Metanephros (tissue), 2 donors: ENCODE measurements around the gene PRTN3. TPM values are rescaled to one million over a fixed set of nuclear protein-coding genes. Genes with fewer than 3 reads are reported as not detected.

Experiments used
- small RNA-seq: library from RNA; depleted of rRNA; stranded (forward); fragments of <200 nt; gene quantifications from one replicate; pipeline ENCODE3, GENCODE V24; 2014; ENCODE audit warnings: low replicate concordance
- total RNA-seq: library from RNA; depleted of rRNA; stranded (reverse); fragments of >200 nt; gene quantifications from one replicate; pipeline ENCODE4 v1.2.3, GENCODE V29; 2014

PRTN3 gene
- 93.5 TPM for total RNA-seq

GRCh38 chr19:840519-841206 lies at the start of gene PRTN3:
Gene PRTN3, plus strand, starts transcription at chr19:840999. Its CDS starts 10 bp downstream, at chr19:841009.

GRCh38 chr19:796692-797527 lies 43.9 kb upstream of the PRTN3 start, which contains the start of gene PTBP1:
Gene PTBP1, plus strand, starts transcription at chr19:797452. Its CDS starts 46 bp downstream, at chr19:797498.

DNA sequence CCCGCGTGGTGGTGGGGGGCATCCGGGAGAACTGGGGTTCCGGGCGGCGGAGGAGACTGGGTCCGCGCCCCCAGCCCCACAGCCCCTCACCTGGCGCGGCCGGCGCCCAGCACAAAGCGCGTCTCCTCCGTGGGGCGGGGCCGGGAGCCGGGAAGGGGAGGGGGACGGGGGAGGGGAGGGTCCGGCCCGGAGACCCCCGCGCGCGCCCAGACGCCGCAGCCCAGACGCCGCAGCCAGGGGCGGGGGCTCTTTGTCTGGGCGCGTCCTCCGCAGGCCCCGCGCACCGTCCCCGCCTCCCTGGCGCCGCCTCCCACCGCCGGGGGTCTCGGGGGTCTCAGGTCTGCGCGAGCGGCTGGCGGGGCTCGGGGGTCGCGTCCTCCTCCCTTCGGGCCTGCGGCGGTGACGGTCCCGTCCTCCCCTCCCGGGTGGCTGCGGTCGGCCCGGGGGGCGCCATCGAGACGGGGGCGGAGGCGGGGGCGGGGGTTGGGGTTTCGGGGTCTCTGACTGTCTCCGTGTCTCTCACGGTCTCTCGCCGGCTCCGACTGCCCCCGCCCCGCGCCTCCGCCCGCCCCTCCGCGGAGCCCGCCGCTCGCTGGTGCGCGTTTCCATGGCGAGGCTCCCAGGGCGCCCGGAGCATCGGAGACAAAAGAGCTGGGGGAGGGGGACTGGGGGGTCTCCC lies 18.8 kb upstream of the PRTN3 start, which contains the start of gene PLPPR3:
PLPPR3 (minus strand) TSS at position 131 of the 679 bp plus-strand sequence. CDS start 396 bp downstream, outside the sequence.

DNA sequence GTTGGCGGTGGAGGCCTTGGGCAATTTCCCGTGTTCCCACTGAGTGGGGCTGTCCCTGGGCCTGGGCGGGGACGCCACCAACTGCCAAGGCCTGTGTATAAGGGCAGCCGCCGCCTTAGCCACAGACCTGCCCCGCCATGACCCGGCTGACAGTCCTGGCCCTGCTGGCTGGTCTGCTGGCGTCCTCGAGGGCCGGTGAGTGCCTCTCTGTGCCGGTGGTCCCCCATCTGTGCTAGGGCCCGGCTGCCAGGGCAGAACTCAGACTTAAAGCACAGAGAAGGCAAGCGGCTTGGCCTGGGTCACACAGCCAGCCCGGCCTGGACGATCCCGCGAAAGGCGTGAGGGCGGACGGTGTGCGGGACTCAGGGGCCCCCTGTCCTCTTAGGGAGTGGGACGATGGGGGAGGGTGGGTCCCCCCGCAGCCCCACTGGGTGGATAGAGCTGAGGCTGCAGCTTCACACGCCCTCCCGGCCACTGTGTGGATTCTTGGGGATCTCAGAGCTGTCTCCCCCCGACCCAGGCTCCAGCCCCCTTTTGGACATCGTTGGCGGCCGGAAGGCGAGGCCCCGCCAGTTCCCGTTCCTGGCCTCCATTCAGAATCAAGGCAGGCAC lies 13.0 kb upstream of the PRTN3 start, which contains the start of gene AZU1:
AZU1 (plus strand) TSS at position 128 of the 612 bp plus-strand sequence; CDS start at position 138, 10 bp downstream.

GRCh38 chr19:852136-853013 lies 11.6 kb downstream of the PRTN3 start, which contains the start of gene ELANE:
Gene ELANE, plus strand, starts transcription at chr19:852303. Its CDS starts 26 bp downstream, at chr19:852329.

DNA sequence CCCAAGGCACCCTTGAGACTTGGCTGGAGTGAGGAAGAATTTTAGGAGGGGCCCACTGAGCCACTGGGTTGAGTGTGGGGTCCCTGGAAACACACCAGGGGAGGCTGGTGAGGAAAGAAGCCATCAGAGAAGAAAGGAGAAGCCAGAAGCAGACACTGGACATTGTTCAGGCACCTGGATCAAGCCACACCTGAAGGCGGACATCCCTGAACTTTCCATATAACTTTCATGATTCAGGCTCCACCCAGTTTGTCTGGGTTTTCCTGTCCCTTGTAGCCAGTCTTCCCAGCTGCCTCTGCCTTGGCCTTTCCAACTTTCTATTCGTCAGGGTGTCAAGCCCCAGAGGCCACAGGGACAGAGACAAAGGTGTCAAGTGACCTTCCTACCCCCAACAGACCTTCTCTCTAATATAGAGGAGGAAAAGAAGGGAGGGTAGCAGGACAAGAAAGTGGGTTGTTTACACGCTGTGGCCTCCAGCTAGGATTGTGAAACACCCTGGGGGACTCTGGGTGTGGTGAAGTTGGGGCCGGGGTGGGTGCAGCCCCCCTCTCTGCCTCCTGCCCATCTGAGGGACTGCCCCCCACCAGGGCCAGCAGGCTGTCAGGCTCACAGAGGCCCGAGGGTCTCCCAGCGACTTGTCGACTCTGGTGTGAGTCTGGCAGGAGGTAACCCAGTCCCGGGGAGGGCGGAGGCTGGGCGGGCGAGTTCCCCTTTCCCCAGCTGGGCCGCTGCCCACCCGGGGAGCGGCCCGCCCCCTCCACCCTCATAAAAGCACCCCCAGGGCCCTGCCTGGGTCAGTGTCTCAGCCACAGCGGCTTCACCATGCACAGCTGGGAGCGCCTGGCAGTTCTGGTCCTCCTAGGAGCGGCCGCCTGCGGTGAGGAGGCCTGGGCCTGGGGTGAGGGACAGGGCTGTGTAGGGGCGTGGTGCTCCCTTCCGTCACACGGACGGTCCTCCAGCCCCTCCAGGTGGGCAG lies 18.4 kb downstream of the PRTN3 start, which contains the start of gene CFD:
CFD (plus strand) TSS at position 797 of the 976 bp plus-strand sequence; CDS start at position 823, 26 bp downstream.

GRCh38 chr19:892894-893689 lies 52.3 kb downstream of the PRTN3 start, which contains the start of the genes MED16 and RNU6-9:
Gene MED16, minus strand, starts transcription at chr19:893187. Its CDS starts 2,056 bp downstream, at chr19:891131.
Gene RNU6-9, plus strand, starts transcription at chr19:893484.

Small RNAs within 50 kb of the gene (small RNA-seq; reads per million reads assigned to genes)
- gene MIR3187 (not detected), gene RNU6-9 (0.09 reads per million)

Other genes starting within 250 kb of the PRTN3 start
- gene POLRMT, start 207.5 kb upstream of the PRTN3 start, total RNA-seq, result 30.9 TPM
- 0.88 TPM for gene FGF22, start 201.1 kb upstream of the PRTN3 start, total RNA-seq
- gene RNF126, start 177.8 kb upstream of the PRTN3 start, total RNA-seq, result 27.6 TPM
- gene FSTL3, start 164.6 kb upstream of the PRTN3 start, total RNA-seq, result 29.4 TPM
- 3.1 TPM for gene PRSS57, start 145.5 kb upstream of the PRTN3 start, total RNA-seq
- 74.6 TPM for gene PALM, start 132.1 kb upstream of the PRTN3 start, total RNA-seq
- gene MISP, start 89.9 kb upstream of the PRTN3 start, total RNA-seq, result 10.3 TPM
- gene PTBP1, start 43.5 kb upstream of the PRTN3 start, total RNA-seq, result 301 TPM
- gene PLPPR3, start 19.0 kb upstream of the PRTN3 start, total RNA-seq, result 10.9 TPM
- gene AZU1, start 13.2 kb upstream of the PRTN3 start, total RNA-seq, result 30.4 TPM
- gene ELANE, start 11.3 kb downstream of the PRTN3 start, total RNA-seq, result 59.8 TPM
- 16.5 TPM for gene CFD, start 18.7 kb downstream of the PRTN3 start, total RNA-seq
- gene MED16, start 52.2 kb downstream of the PRTN3 start, total RNA-seq, result 62.2 TPM
- not detected for gene RNU6-9, start 52.5 kb downstream of the PRTN3 start, total RNA-seq
- gene R3HDM4, start 72.2 kb downstream of the PRTN3 start, total RNA-seq, result 54.5 TPM
- 0.88 TPM for gene KISS1R, start 76.3 kb downstream of the PRTN3 start, total RNA-seq
- 56.3 TPM for gene ARID3A, start 85.0 kb downstream of the PRTN3 start, total RNA-seq
- gene WDR18, start 143.3 kb downstream of the PRTN3 start, total RNA-seq, result 104 TPM
- 0.47 TPM for gene GRIN3B, start 159.4 kb downstream of the PRTN3 start, total RNA-seq
- 96.6 TPM for gene TMEM259, start 180.1 kb downstream of the PRTN3 start, total RNA-seq
- gene RNU6-2, start 180.5 kb downstream of the PRTN3 start, total RNA-seq, result not detected
- 194 TPM for gene CNN2, start 185.6 kb downstream of the PRTN3 start, total RNA-seq
- 16.5 TPM for gene ABCA7, start 199.1 kb downstream of the PRTN3 start, total RNA-seq
- gene ARHGAP45, start 226.2 kb downstream of the PRTN3 start, total RNA-seq, result 24.3 TPM